NCI-H146 (cell line): ENCODE measurements around the gene CCDC88B.

Source experiments
- DNase-seq: peaks from one replicate; lab custom pipeline; 2025; lab: John Stamatoyannopoulos, UW

The CCDC88B gene

GRCh38 chr11:64382586-64382985 lies 42.6 kb downstream of the CCDC88B start:
- DNase-seq, result no peak

- no peak for DNase-seq
These were observed 43.6 kb downstream of the CCDC88B start for GRCh38 chr11:64383580-64383979.

- no peak for DNase-seq
These were observed 44.2 kb downstream of the CCDC88B start for GRCh38 chr11:64384028-64384737.

GRCh38 chr11:64384981-64385944 lies 45.3 kb downstream of the CCDC88B start:
- peak; percentile 64 for DNase-seq

- no peak for DNase-seq
These were observed 46.1 kb downstream of the CCDC88B start for GRCh38 chr11:64385945-64386704.

- DNase-seq, result no peak
These were observed 47.9 kb downstream of the CCDC88B start for GRCh38 chr11:64387916-64388315.

GRCh38 chr11:64388894-64389293 lies 48.9 kb downstream of the CCDC88B start:
- peak; percentile 13 for DNase-seq

- no peak for DNase-seq
These were observed 49.8 kb downstream of the CCDC88B start for GRCh38 chr11:64389851-64390250.

GRCh38 chr11:64390558-64390957 lies 50.6 kb downstream of the CCDC88B start:
- no peak for DNase-seq

GRCh38 chr11:64391839-64392238 lies 51.8 kb downstream of the CCDC88B start:
- DNase-seq, result no peak

GRCh38 chr11:64395545-64396078 lies 55.6 kb downstream of the CCDC88B start:
- no peak for DNase-seq

- peak; percentile 8 for DNase-seq
These were observed 56.1 kb downstream of the CCDC88B start for GRCh38 chr11:64396079-64396591.

- DNase-seq, result no peak
These were observed 60.1 kb downstream of the CCDC88B start for GRCh38 chr11:64400102-64400501.

GRCh38 chr11:64400667-64401066 lies 60.7 kb downstream of the CCDC88B start:
- no peak for DNase-seq

- no peak for DNase-seq
These were observed 61.8 kb downstream of the CCDC88B start for GRCh38 chr11:64401775-64402174.

- DNase-seq, result no peak
These were observed 63.1 kb downstream of the CCDC88B start for GRCh38 chr11:64403106-64403505.

- DNase-seq, result no peak
These were observed 66.4 kb downstream of the CCDC88B start for GRCh38 chr11:64406221-64406946.
